Upper lobe of right lung (tissue), 1 donor: ENCODE data around the gene USE1. TPM values are rescaled to one million over a fixed set of nuclear protein-coding genes. Genes with fewer than 3 reads are reported as not detected.

Source experiments
- ATAC-seq: fragments of 200-7000 bp; cut with Tn5 transposase; one replicate; pipeline ENCODE4 v1.9.1; 2020; ENCODE audit warnings: mild to moderate bottlenecking, moderate library complexity
- DNase-seq: peaks from one replicate; pipeline ENCODE4 v3.0.0-alpha.2; 2020
- H3K27ac ChIP-seq: fragments of 200-600 bp; one replicate; pipeline ENCODE4 v1.8.0; 2022
- H3K27me3 ChIP-seq: fragments of 200-600 bp; one replicate; pipeline ENCODE4 v1.8.0; 2022; ENCODE audit warnings: mild to moderate bottlenecking
- H3K36me3 ChIP-seq: fragments of 200-600 bp; one replicate; pipeline ENCODE4 v1.8.0; 2022
- H3K4me1 ChIP-seq: fragments of 200-600 bp; one replicate; pipeline ENCODE4 v1.8.0; 2022
- H3K4me3 ChIP-seq: fragments of 200-600 bp; one replicate; pipeline ENCODE4 v1.8.0; 2022; ENCODE audit warnings: mild to moderate bottlenecking
- H3K9me3 ChIP-seq: fragments of 200-600 bp; one replicate; pipeline ENCODE4 v1.8.0; 2022
- CTCF ChIP-seq: fragments of 200-600 bp; IDR thresholded peaks from one replicate; pipeline ENCODE4 v1.8.0; 2022; ENCODE audit warnings: antibody characterized with exemption
- intact Hi-C: fragments of 100-400 bp; cut with DNase I; formaldehyde crosslinking; loops from one replicate; pipeline ENCODE4 v1.11.0; 2022
- total RNA-seq: library from RNA; stranded (reverse); fragmentation: NEBNext Ultra II Directional; extraction: Animal tissue kit (Norgen Biotek cat#: 25700); gene quantifications from one replicate; pipeline ENCODE4 v1.2.1, GENCODE V29; 2021
- donor health status: DM: no; HTN: yes; CAD: no; lungs with severe emphysema.

The USE1 gene
- total RNA-seq, 1 donor from 2014 or later = 24.0 TPM

- no peaks in the 10 kb centered on the region for H3K9me3 ChIP-seq
- H3K27me3 ChIP-seq = no peaks in the 10 kb centered on the region
- DNase-seq (peak; percentile 83), ATAC-seq (peak; percentile 15)
- peak overlapping the region; percentile 80 for H3K4me3 ChIP-seq
- no peaks in the 10 kb centered on the region for H3K36me3 ChIP-seq
- TF ChIP-seq CTCF = no peak
- peak overlapping the region; percentile 80 for H3K27ac ChIP-seq
- H3K4me1 ChIP-seq = peaks cover 24% of the 10 kb centered on the region
- intact Hi-C loops = no loop called here
Observed at GRCh38 chr19:17244618-17245534, 29.7 kb downstream of the USE1 start.

- no peak for TF ChIP-seq CTCF
- no peak for ATAC-seq
- Histone ChIP-seq H3K36me3 (no peaks in the 10 kb centered on the region), H3K4me3 (peak within 1 kb of the TSS; percentile 80), H3K27ac (peak within 1 kb of the TSS; percentile 80), H3K27me3 (no peaks in the 10 kb centered on the region), H3K9me3 (no peaks in the 10 kb centered on the region), H3K4me1 (peaks cover 24% of the 10 kb centered on the region)
- DNase-seq = no peak
- intact Hi-C loops = no loop called here
Observed at GRCh38 chr19:17245535-17245984, 30.4 kb downstream of the USE1 start, which contains the start of gene NR2F6. Gene NR2F6, minus strand, starts transcription at chr19:17245919. Its CDS starts 699 bp downstream, at chr19:17245220.

- peaks cover 20% of the 10 kb centered on the region for H3K4me1 ChIP-seq
- no peaks in the 10 kb centered on the region for H3K27me3 ChIP-seq
- peak overlapping the region; percentile 80 for H3K27ac ChIP-seq
- no peak for TF ChIP-seq CTCF
- intact Hi-C loops = no loop called here
- peak overlapping the region; percentile 48 for H3K4me3 ChIP-seq
- DNase-seq (peak; percentile 80), ATAC-seq (peak; percentile 1)
- no peaks in the 10 kb centered on the region for H3K36me3 ChIP-seq
- H3K9me3 ChIP-seq = no peaks in the 10 kb centered on the region
Observed at GRCh38 chr19:17246681-17247425, 31.7 kb downstream of the USE1 start.

GRCh38 chr19:17248011-17248776 lies 33.0 kb downstream of the USE1 start:
- TF ChIP-seq CTCF = no peak
- DNase-seq = no peak
- intact Hi-C loops = no loop called here
- no peaks in the 10 kb centered on the region for H3K36me3 ChIP-seq
- H3K27ac ChIP-seq = peak overlapping the region; percentile 24
- no peaks in the 10 kb centered on the region for H3K9me3 ChIP-seq
- no peak for ATAC-seq
- H3K4me1 ChIP-seq = peaks cover 11% of the 10 kb centered on the region
- no peak overlapping the region for H3K4me3 ChIP-seq
- no peaks in the 10 kb centered on the region for H3K27me3 ChIP-seq

GRCh38 chr19:17249887-17250548 lies 34.9 kb downstream of the USE1 start:
- intact Hi-C loops = no loop called here
- H3K36me3 ChIP-seq = no peaks in the 10 kb centered on the region
- peaks cover 11% of the 10 kb centered on the region for H3K4me1 ChIP-seq
- DNase-seq = no peak
- H3K27me3 ChIP-seq = no peaks in the 10 kb centered on the region
- no peak overlapping the region for H3K27ac ChIP-seq
- no peak for ATAC-seq
- H3K9me3 ChIP-seq = no peaks in the 10 kb centered on the region
- no peak overlapping the region for H3K4me3 ChIP-seq
- no peak for TF ChIP-seq CTCF
